Measurements from ENCODE around the gene NSUN3.

GRCh38 chr3:94147012-94147411 lies 84.2 kb downstream of the NSUN3 start:
- no peak for TF ChIP-seq CHD2 (IDR thresholded peaks at IDR 0.05; ENCODE audit: low read length, partially characterized antibody)
- TF ChIP-seq EZH2phosphoT487 (IDR thresholded peaks at IDR 0.05; ENCODE audit: borderline replicate concordance, low read depth), result no peak
- no peak for TF ChIP-seq CTCF (IDR thresholded peaks at IDR 0.05)
- no peak for TF ChIP-seq ZBTB33 (IDR thresholded peaks at IDR 0.05; ENCODE audit: borderline replicate concordance, low read depth)
- no peak for TF ChIP-seq POLR2AphosphoS5 (IDR thresholded peaks at IDR 0.05; ENCODE audit: low read depth, low read length)
- TF ChIP-seq RAD21 (IDR thresholded peaks at IDR 0.05; ENCODE audit: low read length), result no peak
- no peak for TF ChIP-seq REST (IDR thresholded peaks at IDR 0.05; ENCODE audit: low read depth, low read length)
- no peak for TF ChIP-seq TAF1 (IDR thresholded peaks at IDR 0.05; ENCODE audit: borderline replicate concordance, low read depth, low read length)
- no peak for TF ChIP-seq NRF1 (IDR thresholded peaks at IDR 0.05; ENCODE audit: low read depth, low read length)
- TF ChIP-seq IRF3 (IDR thresholded peaks at IDR 0.05; ENCODE audit: low read depth, low read length), result no peak
